GM18520 (cell line): Measurements from ENCODE around the gene FLYWCH2.
A peak's percentile ranks its signal among the peaks of the same experiment; 100 is the strongest.
"Not testable (repeated sequence)": the region's sequence is repeated elsewhere in the genome, so short reads cannot be mapped to it uniquely, and the experiment has no call there.

Experiments
- ATAC-seq: cut with Tn5 transposase; IDR thresholded peaks from one replicate; pipeline ENCODE4 v1.9.1; 2021; ENCODE audit not compliant: unreplicated experiment

Gene FLYWCH2

DNA sequence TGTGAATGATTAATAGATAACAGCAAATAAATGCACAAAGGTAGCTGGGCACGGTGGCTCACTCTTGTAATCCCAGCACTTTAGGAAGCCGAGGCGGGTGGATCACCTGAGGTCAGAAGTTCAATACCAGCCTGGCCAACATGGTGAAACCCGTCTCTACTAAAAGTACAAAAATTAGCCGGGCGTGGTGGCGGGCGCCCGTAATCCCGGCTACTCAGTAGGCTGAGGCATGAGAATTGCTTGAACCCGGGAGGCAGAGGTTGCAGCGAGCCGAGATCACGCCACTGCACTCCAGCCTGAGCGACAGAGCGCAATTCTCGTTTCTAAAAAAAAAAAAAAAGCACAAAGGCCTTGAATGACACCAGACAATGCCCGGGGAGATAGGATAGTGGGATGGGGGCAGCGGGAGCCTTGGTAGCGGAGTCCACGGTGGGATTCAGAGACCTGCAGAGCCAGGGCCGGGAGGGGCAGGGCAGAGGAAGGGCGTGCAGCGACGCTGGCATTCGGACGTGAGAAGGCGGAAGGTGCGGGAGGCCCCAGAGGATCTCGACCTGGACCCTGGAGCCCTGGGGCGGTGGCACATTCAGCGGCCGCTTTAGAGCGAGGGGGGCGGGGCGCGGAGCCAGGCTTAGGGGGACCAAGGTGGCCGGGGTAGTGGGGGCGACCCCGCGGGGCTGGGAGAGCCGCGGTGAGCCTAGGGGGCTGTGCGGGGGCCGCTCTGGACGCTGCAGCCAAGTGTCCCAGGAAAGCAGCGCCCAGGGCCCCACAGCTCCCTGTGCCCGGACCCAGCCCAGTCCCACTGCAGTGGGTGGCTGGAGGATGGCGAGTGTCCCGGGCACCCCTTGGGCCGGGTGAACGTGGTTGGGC lies 999 bp upstream of the FLYWCH2 start:
- no peak for ATAC-seq

- ATAC-seq = no peak
Observed at GRCh38 chr16:2883458-2883908, 468 bp downstream of the FLYWCH2 start.

DNA sequence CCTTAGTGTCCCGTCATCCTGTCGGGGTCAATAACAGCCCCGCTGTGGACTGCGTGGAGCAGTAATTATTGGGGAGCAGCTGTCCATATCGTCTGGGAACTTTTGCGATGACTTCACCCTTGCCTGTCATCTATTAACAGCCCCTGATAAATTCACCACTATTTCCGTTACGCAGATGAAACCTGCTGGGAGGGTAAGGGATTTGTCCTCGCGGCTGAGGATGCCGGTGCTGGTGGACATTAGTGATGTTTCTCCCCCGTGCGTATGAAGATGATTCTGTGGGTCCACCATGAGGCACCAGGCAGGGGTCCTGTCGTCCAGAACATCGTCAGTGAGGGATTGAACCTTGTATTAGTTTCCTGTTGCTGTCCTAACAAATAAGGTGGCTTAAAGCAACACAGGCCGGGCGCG lies 1.0 kb downstream of the FLYWCH2 start:
- ATAC-seq = no peak

DNA sequence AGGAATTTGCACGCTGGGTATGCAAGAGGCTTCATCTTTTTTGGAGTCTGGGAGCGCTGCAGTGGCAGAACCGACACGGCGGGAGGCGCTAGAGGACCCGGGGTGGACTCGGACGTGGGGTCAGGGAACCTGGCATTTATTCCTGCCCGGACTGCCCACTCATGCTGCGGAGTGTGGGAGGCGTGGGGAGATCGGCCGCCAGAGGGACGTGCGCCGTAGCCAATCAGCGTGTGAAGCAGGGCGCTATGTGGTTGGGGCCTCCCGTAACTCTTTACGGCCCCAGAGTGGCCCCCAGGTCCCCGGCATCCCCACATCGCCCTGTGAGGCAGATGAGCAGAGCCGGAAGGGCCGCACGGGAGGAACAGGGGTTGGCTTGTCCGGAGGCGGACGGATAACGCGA lies 11.2 kb downstream of the FLYWCH2 start:
- ATAC-seq = no peak

DNA sequence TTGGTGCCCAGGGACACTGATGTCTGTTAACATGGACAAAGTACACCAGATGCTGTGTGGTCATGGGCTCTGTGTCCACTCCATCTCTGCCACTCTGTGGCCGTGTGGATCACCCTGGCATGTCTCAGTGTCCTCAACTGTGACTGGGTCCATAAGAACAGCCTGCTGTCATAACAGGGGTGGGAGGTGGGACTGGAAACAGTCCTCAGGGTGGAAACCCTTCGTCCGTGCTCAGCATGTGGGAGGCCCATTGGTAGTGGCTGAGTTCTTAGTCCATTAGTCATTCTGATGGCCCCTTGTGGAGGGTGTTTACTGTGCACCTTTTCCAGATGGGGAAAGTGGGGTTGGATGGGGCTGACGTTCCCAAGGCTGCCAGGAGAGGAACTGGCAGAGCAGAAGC lies 12.8 kb downstream of the FLYWCH2 start:
- ATAC-seq = no peak

- no peak for ATAC-seq
Observed at GRCh38 chr16:2896480-2897010, 13.5 kb downstream of the FLYWCH2 start.

DNA sequence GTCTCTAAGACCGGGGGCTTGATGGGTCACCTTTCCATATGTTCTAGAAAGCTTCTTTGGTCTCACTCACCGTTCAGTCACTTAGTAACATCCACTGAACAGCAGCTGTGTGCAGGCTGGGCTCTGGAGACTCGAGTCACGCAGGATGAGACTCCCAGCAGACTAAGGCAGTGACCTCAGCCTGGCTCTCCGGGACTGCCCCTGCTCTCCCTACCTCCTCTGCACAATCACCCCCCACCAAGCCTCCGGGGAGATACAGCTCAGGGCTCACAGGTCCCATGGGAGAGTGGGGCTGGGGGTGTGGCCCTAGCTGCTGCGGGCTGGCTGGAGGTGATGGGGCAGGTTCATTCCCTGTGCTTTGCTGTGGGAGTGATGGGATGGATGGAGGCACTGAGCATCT lies 14.1 kb downstream of the FLYWCH2 start:
- no peak for ATAC-seq

DNA sequence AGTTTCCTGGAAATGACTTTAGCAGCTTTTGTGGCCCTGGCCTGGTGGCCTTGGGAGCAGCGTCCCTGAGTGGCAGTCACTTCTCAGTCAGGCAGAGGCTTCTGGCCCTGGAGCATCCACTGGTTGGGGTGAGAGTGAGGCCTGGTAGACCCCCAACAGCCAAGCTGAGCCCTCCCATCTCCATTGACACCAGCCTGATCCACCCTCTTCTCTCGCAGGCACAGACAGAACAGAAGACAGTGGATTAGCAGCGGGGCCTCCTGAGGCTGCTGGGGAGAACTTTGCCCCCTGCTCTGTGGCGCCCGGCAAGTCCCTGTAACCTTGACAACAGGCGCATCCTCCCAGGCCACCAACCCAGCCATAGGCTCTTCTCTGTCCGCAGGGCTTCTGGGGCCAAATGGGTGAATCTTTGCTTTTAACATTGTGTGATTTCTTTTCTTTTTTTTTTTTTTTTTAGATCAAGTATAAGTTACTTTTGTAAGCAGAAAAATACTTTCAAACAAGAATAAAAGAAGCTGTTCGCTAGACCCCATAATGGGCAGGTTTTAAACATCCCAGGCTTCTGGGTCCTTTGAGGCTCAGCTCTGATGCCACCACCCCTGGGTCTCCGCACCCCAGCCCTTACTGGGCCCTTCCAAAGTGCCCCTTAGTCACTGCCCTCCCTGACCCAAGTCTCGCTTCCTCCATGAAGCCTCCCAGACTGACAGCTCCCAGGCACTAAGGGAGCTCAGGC lies 16.0 kb downstream of the FLYWCH2 start:
- ATAC-seq = no peak

DNA sequence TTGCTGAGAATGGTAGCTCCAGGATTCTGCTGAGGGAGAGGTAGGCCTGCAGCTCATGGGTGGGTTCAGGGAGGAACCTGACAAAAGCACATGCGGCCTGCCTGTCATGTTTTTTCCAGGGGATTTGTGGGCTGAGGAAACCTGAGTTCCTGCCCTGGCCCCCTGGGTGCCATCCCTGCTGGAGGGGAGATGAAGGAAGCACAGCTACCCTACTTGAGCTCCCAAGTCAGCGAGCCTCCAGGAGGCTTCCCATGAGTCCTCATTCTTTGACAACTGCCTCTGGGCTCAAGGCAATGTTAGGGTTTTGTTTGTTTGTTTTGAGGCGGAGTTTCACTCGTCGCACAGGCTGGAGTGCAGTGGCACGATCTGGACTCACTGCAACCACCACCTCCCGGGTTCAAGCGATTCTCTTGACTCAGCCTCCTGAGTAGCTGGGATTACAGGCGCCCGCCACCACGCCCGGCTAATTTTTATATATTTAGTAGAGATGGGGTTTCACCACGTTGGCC lies 16.6 kb downstream of the FLYWCH2 start:
- ATAC-seq = no peak

DNA sequence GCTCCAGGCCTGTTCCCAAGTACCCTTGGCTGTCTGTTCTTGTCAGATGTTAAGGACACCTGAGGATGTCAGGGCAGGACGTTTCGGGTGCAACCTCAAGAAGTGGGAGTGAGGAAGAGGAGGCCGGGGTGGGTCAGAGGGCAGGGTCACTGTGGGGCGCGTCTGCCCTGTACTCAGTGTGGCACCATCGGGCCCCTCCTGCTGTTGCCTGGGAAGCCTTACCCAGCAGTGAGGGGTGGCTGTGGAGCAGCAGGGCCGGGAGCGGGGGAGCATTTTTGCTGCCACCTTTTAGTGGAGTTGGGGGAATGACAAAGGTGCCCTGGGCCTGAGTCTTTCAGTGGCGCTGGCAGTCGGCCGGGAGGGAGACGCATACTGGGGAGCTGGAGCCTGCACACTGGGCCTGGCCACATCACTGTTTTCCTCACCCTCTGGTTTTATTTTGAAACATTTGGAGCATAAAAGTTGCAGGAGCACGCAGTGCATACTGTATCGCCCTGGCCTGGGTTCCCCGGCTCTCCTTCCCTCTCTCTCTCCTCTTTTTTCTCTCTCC lies 17.6 kb downstream of the FLYWCH2 start:
- ATAC-seq = no peak

- no peak for ATAC-seq
Observed at GRCh38 chr16:2902337-2903130, 19.5 kb downstream of the FLYWCH2 start.

GRCh38 chr16:2904100-2904921 lies 21.3 kb downstream of the FLYWCH2 start:
- peak; percentile 37 for ATAC-seq

- peak; percentile 1 for ATAC-seq
Observed at GRCh38 chr16:2904922-2905240, 21.9 kb downstream of the FLYWCH2 start.

DNA sequence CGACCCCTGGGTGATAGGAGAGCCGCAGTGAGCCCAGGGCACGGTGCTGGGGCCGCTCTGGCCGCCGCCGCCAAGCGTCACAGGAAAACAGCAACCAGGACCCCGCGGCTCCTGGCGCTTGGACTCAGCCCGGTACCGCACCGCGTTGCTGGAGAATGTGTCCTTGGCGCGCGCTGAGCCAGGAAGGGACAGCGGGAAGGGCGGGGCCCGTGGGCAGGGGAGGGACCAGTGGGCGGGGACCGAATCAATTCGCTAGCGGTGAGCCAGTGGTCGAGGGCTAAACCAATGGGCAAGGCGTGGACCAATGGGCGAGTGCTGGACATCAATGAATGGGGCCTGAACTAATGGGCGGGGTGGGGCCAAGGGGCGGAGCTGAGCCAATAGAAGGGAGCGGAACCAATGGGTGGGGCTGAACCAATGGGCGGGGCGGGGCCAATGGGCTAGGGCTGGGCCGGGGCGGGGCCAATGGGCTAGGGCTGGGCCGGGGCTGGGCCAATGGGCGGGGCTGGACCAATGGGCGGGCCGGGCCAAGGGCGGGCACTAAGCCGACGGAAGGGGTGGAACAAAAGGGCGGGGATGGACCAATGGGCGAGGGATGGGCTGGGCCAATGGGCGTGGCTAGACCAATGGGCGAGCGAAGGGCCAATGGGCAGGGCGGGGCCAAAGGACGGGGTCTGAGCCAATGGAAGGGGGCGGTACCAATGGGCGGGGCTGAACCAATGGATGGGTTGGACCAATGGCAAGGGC lies 22.4 kb downstream of the FLYWCH2 start:
- peak; percentile 54 for ATAC-seq

GRCh38 chr16:2905988-2906387 lies 23.0 kb downstream of the FLYWCH2 start:
- no peak for ATAC-seq

DNA sequence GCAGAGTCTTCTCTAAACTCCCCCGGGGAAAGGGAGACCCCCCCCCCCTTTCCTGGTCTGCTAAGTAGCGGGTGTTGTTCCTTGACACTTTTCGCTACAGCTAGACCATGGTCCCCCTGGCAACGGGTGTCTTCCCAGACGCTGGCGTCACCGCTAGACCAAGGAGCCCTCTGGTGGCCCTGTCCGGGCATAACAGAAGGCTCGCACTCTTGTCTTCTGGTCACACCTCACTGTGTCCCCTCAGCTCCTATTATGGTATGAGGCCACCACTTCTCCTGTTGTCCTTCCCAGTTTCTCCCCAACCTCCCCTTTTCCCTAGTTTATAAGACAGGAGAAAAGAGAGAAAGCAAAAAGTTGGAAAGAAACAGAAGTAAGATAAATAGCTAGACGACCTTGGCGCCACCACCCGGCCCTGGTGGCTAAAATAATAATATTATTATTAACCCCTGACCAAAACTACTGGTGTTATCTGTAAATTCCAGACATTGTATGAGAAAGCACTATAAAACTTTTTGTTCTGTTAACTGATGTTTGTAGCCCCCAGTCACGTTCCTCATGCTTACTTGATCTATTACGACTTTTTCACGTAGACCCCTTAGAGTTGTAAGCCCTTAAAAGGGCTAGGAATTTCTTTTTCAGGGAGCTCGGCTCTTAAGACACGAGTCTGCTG lies 24.2 kb downstream of the FLYWCH2 start:
- not testable (repeated sequence) for ATAC-seq

GRCh38 chr16:2910441-2910969 lies 27.5 kb downstream of the FLYWCH2 start:
- ATAC-seq = no peak

GRCh38 chr16:2911638-2912329 lies 28.8 kb downstream of the FLYWCH2 start, which contains the start of gene FLYWCH1:
Gene FLYWCH1 (plus strand): TSS chr16:2911931. CDS start chr16:2929686, 17,755 bp downstream.
- ATAC-seq = peak; percentile 89
